Activated CD4-positive, alpha-beta T cell treated with anti-CD3 and anti-CD28 coated beads for 4 hours (primary cell): ENCODE measurements around the gene SIPA1L3.

Source experiments
- DNase-seq, 2 donors: peaks; one replicate each; pipeline ENCODE4 v3.0.0-alpha.2; 2020

Gene SIPA1L3

GRCh38 chr19:38197937-38198704 is 291.1 kb downstream of the SIPA1L3 start:
- DNase-seq, result no peak

- DNase-seq, result no peak
Observed at GRCh38 chr19:38199340-38199739, 292.3 kb downstream of the SIPA1L3 start.

GRCh38 chr19:38201731-38202130 is 294.7 kb downstream of the SIPA1L3 start:
- DNase-seq, result no peak

- no peak for DNase-seq
Observed at GRCh38 chr19:38202504-38202903, 295.5 kb downstream of the SIPA1L3 start.

- no peak for DNase-seq
Observed at GRCh38 chr19:38203197-38203596, 296.2 kb downstream of the SIPA1L3 start.

- DNase-seq, result no peak
Observed at GRCh38 chr19:38204096-38204495, 297.1 kb downstream of the SIPA1L3 start.

- DNase-seq, result no peak
Observed at GRCh38 chr19:38204728-38205127, 297.7 kb downstream of the SIPA1L3 start.

GRCh38 chr19:38206006-38206745 is 299.2 kb downstream of the SIPA1L3 start:
- DNase-seq, result no peak

GRCh38 chr19:38206928-38207327 is 299.9 kb downstream of the SIPA1L3 start:
- DNase-seq, result no peak

GRCh38 chr19:38207543-38207942 is 300.5 kb downstream of the SIPA1L3 start:
- DNase-seq, result no peak

- DNase-seq, result no peak
Observed at GRCh38 chr19:38208571-38208970, 301.6 kb downstream of the SIPA1L3 start.

- DNase-seq, result no peak
Observed at GRCh38 chr19:38209152-38209551, 302.1 kb downstream of the SIPA1L3 start.

GRCh38 chr19:38209671-38210457 is 302.9 kb downstream of the SIPA1L3 start:
- no peak for DNase-seq

- no peak for DNase-seq
Observed at GRCh38 chr19:38210458-38210987, 303.5 kb downstream of the SIPA1L3 start.

GRCh38 chr19:38211151-38211591 is 304.2 kb downstream of the SIPA1L3 start:
- no peak for DNase-seq

- no peak for DNase-seq
Observed at GRCh38 chr19:38211766-38212165, 304.8 kb downstream of the SIPA1L3 start.

- DNase-seq, result no peak
Observed at GRCh38 chr19:38213469-38213868, 306.5 kb downstream of the SIPA1L3 start.

- DNase-seq, result peak; percentile 24 to 51
Observed at GRCh38 chr19:38213911-38214625, 307.1 kb downstream of the SIPA1L3 start.

- DNase-seq, result no peak
Observed at GRCh38 chr19:38216785-38217641, 310.0 kb downstream of the SIPA1L3 start.

GRCh38 chr19:38218204-38218603 is 311.2 kb downstream of the SIPA1L3 start:
- no peak for DNase-seq

- no peak for DNase-seq
Observed at GRCh38 chr19:38219221-38219620, 312.2 kb downstream of the SIPA1L3 start.
